DND-41 (cell line): ENCODE results near the gene LYST.

Experiments
- ATAC-seq: fragments of 200-7000 bp; cut with Tn5 transposase; 3 replicates; pipeline ENCODE4 v1.9.1; 2021; ENCODE audit warnings: low read depth; ENCODE audit not compliant: insufficient read depth
- DNase-seq: peaks from one replicate; pipeline ENCODE4 v3.0.0-alpha.2; 2020
- H2AFZ ChIP-seq: 2 replicates; pipeline ENCODE4 v1.6.0; 2012; ENCODE audit warnings: low read depth, low read length
- H3K27ac ChIP-seq: 2 replicates; pipeline ENCODE4 v1.5.1; 2012; ENCODE audit warnings: low read length, inconsistent platforms
- H3K27me3 ChIP-seq: fragments of 200-600 bp; sonication (generic); 2 replicates; pipeline ENCODE4 v1.6.0; 2012; ENCODE audit warnings: low read length, mild to moderate bottlenecking, inconsistent platforms; ENCODE audit not compliant: insufficient read depth, poor library complexity
- H3K36me3 ChIP-seq: 2 replicates; pipeline ENCODE4 v1.5.1; 2012; ENCODE audit warnings: low read length, inconsistent platforms; ENCODE audit not compliant: insufficient read depth
- H3K4me1 ChIP-seq: 2 replicates; pipeline ENCODE4 v1.5.1; 2012; ENCODE audit warnings: mild to moderate bottlenecking, low read length; ENCODE audit not compliant: insufficient read depth
- H3K4me2 ChIP-seq: 2 replicates; pipeline ENCODE4 v1.6.0; 2012; ENCODE audit warnings: mild to moderate bottlenecking, moderate library complexity, low read length, inconsistent platforms; ENCODE audit not compliant: insufficient read depth
- H3K4me3 ChIP-seq, 2 experiments: fragments of 200-600 bp in 1 of 2; shearing (Covaris generic) in 1 of 2; 2 replicates each; pipeline ENCODE4 v1.5.1; 2012 to 2016; ENCODE audit warnings: inconsistent platforms in 2 of 2, low read length in 2 of 2, mild to moderate bottlenecking in 2 of 2, low read depth in 1 of 2, moderate library complexity in 1 of 2
- H3K79me2 ChIP-seq: 2 replicates; pipeline ENCODE4 v1.6.0; 2012; ENCODE audit warnings: low read length, inconsistent platforms; ENCODE audit not compliant: insufficient read depth
- H3K9ac ChIP-seq: 2 replicates; pipeline ENCODE4 v1.6.0; 2012; ENCODE audit warnings: low read depth, mild to moderate bottlenecking, inconsistent platforms, low read length, moderate library complexity
- H3K9me3 ChIP-seq: 2 replicates; pipeline ENCODE4 v1.5.1; 2012; ENCODE audit warnings: low read length, moderate library complexity, mild to moderate bottlenecking, inconsistent platforms; ENCODE audit not compliant: insufficient read depth, severe bottlenecking
- H4K20me1 ChIP-seq: 2 replicates; pipeline ENCODE4 v1.6.0; 2012; ENCODE audit warnings: low read length; ENCODE audit not compliant: insufficient read depth
- CTCF ChIP-seq: IDR thresholded peaks from 2 replicates; pipeline ENCODE4 v1.5.1; 2012; ENCODE audit warnings: borderline replicate concordance, low read length, moderate library complexity, mild to moderate bottlenecking; ENCODE audit not compliant: poor library complexity, severe bottlenecking; ENCODE audit errors: extremely low read depth
- EZH2 ChIP-seq: IDR thresholded peaks from 3 replicates; pipeline ENCODE4 v1.6.1; 2012; ENCODE audit warnings: borderline replicate concordance, low read depth, mild to moderate bottlenecking, moderate library complexity, low read length, inconsistent platforms; ENCODE audit not compliant: severe bottlenecking

LYST gene

GRCh38 chr1:235808223-235808622, 58.5 kb downstream of the LYST start:
- Histone ChIP-seq H4K20me1 (no peaks in the 10 kb centered on the region), H3K79me2 (no peaks in the 10 kb centered on the region), H3K9me3 (no peaks in the 10 kb centered on the region), H3K36me3 (no peaks in the 10 kb centered on the region), H3K9ac (no peak overlapping the region), H3K4me2 (no peak overlapping the region), H3K27ac (no peak overlapping the region), H3K4me3 (no peak overlapping the region), H2AFZ (no peak overlapping the region), H3K4me1 (no peaks in the 10 kb centered on the region), H3K27me3 (peaks cover 6% of the 10 kb centered on the region)
- no peak for TF ChIP-seq EZH2
- no peak for TF ChIP-seq CTCF
- DNase-seq (no peak), ATAC-seq (no peak)

- Histone ChIP-seq H3K4me2 (no peak overlapping the region), H3K4me1 (no peaks in the 10 kb centered on the region)
- TF ChIP-seq EZH2 (no peak), CTCF (no peak)
These were observed 60.6 kb downstream of the LYST start for GRCh38 chr1:235806123-235806522.

GRCh38 chr1:235802573-235803346, 63.9 kb downstream of the LYST start:
- Histone ChIP-seq H3K9ac (no peak overlapping the region), H3K4me1 (no peaks in the 10 kb centered on the region), H3K27ac (no peak overlapping the region), H2AFZ (no peak overlapping the region), H3K4me2 (no peak overlapping the region), H3K36me3 (no peaks in the 10 kb centered on the region), H3K9me3 (no peaks in the 10 kb centered on the region), H3K4me3 (no peak overlapping the region), H4K20me1 (no peaks in the 10 kb centered on the region), H3K79me2 (no peaks in the 10 kb centered on the region), H3K27me3 (peaks cover 6% of the 10 kb centered on the region)
- DNase-seq (no peak), ATAC-seq (no peak)
- TF ChIP-seq CTCF (no peak), EZH2 (no peak)

More at GRCh38 chr1:235806123-235806522, 60.6 kb downstream of the LYST start:
- no peaks in the 10 kb centered on the region for H3K9me3 ChIP-seq
- H3K4me3 ChIP-seq, result no peak overlapping the region
- no peak overlapping the region for H3K9ac ChIP-seq
- H4K20me1 ChIP-seq, result no peaks in the 10 kb centered on the region
- no peak for ATAC-seq
- H3K27me3 ChIP-seq, result peaks cover 9% of the 10 kb centered on the region
- no peak overlapping the region for H3K27ac ChIP-seq
- no peak overlapping the region for H2AFZ ChIP-seq
- no peaks in the 10 kb centered on the region for H3K36me3 ChIP-seq
- DNase-seq, result no peak
- H3K79me2 ChIP-seq, result no peaks in the 10 kb centered on the region
